WTC11 (cell line): ENCODE measurements around the gene NOP56.

Source experiments
- CREM ChIP-seq: sonication (generic); formaldehyde crosslinking; IDR thresholded peaks from 2 replicates; pipeline ENCODE4 v1.8.1; 2022; ENCODE audit warnings: mild to moderate bottlenecking, missing genetic modification reagents, moderate library complexity
- ESRRA ChIP-seq: sonication (generic); formaldehyde crosslinking; IDR thresholded peaks from 2 replicates; pipeline ENCODE4 v1.8.1; 2022; ENCODE audit warnings: mild to moderate bottlenecking, missing genetic modification reagents, borderline replicate concordance
- ETV6 ChIP-seq: sonication (generic); formaldehyde crosslinking; IDR thresholded peaks from 2 replicates; pipeline ENCODE4 v1.8.1; 2022; ENCODE audit warnings: mild to moderate bottlenecking, missing genetic modification reagents
- IRF2 ChIP-seq: sonication (generic); formaldehyde crosslinking; IDR thresholded peaks from 2 replicates; pipeline ENCODE4 v1.8.0; 2022; ENCODE audit warnings: low read depth, missing genetic modification reagents, borderline replicate concordance
- JUN ChIP-seq: sonication (generic); formaldehyde crosslinking; IDR thresholded peaks from 2 replicates; pipeline ENCODE4 v1.8.0; 2023; ENCODE audit warnings: mild to moderate bottlenecking, missing genetic modification reagents
- NR3C1 ChIP-seq: sonication (generic); formaldehyde crosslinking; conservative IDR thresholded peaks from 2 replicates; pipeline ENCODE4 v1.8.1; 2023; ENCODE audit warnings: low read depth, mild to moderate bottlenecking, missing genetic modification reagents
- TCF7 ChIP-seq: sonication (generic); formaldehyde crosslinking; IDR thresholded peaks from 2 replicates; pipeline ENCODE4 v1.8.0; 2022; ENCODE audit warnings: mild to moderate bottlenecking, low read depth, missing genetic modification reagents, moderate library complexity
- ZNF138 ChIP-seq: sonication (generic); formaldehyde crosslinking; conservative IDR thresholded peaks from 2 replicates; pipeline ENCODE4 v1.8.1; 2022; ENCODE audit warnings: mild to moderate bottlenecking, moderate library complexity, missing genetic modification reagents
- TF ChIP-seq, protein P1 (sequence below): fragments of 200-600 bp; IDR thresholded peaks from 2 replicates; pipeline ENCODE4 v1.8.0; 2022; ENCODE audit warnings: antibody characterized with exemption
- TF ChIP-seq, protein P2 (sequence below): sonication (generic); formaldehyde crosslinking; IDR thresholded peaks from 2 replicates; pipeline ENCODE4 v1.8.1; 2022; ENCODE audit warnings: low read depth, mild to moderate bottlenecking, moderate library complexity, missing genetic modification reagents, borderline replicate concordance
- TF ChIP-seq, protein P3 (sequence below): sonication (generic); formaldehyde crosslinking; IDR thresholded peaks from 2 replicates; pipeline ENCODE4 v1.8.1; 2022; ENCODE audit warnings: low read depth, missing genetic modification reagents, borderline replicate concordance
- TF ChIP-seq, protein P4 (sequence below): sonication (generic); formaldehyde crosslinking; IDR thresholded peaks from 2 replicates; pipeline ENCODE4 v1.8.0; 2022; ENCODE audit warnings: missing genetic modification reagents

DNA sequence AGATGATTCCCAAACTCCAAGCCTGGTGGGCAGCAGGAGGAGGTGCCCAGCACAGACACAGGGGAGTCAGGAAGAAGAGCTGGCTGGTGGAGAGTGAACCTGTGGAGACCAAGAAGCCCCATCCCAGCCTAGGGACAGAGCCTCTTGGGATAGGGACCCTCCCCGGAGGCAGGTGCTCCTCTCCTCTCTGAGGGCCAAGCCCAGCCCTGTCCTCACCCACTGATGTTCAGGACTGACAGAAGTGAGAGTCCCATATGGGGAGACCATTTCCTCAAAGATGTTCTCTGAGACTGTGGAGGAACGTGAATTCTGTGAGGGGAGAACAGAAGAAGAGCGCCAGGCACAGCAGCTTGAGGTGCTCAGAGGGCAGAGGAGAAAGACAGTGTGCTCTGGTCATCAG is 37.8 kb downstream of the NOP56 start:
- TF ChIP-seq, protein P1, sequence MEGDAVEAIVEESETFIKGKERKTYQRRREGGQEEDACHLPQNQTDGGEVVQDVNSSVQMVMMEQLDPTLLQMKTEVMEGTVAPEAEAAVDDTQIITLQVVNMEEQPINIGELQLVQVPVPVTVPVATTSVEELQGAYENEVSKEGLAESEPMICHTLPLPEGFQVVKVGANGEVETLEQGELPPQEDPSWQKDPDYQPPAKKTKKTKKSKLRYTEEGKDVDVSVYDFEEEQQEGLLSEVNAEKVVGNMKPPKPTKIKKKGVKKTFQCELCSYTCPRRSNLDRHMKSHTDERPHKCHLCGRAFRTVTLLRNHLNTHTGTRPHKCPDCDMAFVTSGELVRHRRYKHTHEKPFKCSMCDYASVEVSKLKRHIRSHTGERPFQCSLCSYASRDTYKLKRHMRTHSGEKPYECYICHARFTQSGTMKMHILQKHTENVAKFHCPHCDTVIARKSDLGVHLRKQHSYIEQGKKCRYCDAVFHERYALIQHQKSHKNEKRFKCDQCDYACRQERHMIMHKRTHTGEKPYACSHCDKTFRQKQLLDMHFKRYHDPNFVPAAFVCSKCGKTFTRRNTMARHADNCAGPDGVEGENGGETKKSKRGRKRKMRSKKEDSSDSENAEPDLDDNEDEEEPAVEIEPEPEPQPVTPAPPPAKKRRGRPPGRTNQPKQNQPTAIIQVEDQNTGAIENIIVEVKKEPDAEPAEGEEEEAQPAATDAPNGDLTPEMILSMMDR: no peak
- TF ChIP-seq CREM (CRISPR knock-in tag) (no peak), ESRRA (CRISPR knock-in tag) (no peak), IRF2 (CRISPR knock-in tag) (no peak), JUN (CRISPR knock-in tag) (no peak), ZNF138 (CRISPR knock-in tag) (no peak), ETV6 (CRISPR knock-in tag) (no peak), TCF7 (CRISPR knock-in tag) (no peak), NR3C1 (CRISPR knock-in tag) (no peak)
- TF ChIP-seq, protein P2, sequence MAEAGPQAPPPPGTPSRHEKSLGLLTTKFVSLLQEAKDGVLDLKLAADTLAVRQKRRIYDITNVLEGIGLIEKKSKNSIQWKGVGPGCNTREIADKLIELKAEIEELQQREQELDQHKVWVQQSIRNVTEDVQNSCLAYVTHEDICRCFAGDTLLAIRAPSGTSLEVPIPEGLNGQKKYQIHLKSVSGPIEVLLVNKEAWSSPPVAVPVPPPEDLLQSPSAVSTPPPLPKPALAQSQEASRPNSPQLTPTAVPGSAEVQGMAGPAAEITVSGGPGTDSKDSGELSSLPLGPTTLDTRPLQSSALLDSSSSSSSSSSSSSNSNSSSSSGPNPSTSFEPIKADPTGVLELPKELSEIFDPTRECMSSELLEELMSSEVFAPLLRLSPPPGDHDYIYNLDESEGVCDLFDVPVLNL (CRISPR knock-in tag): no peak
- TF ChIP-seq, protein P3, sequence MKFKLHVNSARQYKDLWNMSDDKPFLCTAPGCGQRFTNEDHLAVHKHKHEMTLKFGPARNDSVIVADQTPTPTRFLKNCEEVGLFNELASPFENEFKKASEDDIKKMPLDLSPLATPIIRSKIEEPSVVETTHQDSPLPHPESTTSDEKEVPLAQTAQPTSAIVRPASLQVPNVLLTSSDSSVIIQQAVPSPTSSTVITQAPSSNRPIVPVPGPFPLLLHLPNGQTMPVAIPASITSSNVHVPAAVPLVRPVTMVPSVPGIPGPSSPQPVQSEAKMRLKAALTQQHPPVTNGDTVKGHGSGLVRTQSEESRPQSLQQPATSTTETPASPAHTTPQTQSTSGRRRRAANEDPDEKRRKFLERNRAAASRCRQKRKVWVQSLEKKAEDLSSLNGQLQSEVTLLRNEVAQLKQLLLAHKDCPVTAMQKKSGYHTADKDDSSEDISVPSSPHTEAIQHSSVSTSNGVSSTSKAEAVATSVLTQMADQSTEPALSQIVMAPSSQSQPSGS: no peak
- TF ChIP-seq, protein P4, sequence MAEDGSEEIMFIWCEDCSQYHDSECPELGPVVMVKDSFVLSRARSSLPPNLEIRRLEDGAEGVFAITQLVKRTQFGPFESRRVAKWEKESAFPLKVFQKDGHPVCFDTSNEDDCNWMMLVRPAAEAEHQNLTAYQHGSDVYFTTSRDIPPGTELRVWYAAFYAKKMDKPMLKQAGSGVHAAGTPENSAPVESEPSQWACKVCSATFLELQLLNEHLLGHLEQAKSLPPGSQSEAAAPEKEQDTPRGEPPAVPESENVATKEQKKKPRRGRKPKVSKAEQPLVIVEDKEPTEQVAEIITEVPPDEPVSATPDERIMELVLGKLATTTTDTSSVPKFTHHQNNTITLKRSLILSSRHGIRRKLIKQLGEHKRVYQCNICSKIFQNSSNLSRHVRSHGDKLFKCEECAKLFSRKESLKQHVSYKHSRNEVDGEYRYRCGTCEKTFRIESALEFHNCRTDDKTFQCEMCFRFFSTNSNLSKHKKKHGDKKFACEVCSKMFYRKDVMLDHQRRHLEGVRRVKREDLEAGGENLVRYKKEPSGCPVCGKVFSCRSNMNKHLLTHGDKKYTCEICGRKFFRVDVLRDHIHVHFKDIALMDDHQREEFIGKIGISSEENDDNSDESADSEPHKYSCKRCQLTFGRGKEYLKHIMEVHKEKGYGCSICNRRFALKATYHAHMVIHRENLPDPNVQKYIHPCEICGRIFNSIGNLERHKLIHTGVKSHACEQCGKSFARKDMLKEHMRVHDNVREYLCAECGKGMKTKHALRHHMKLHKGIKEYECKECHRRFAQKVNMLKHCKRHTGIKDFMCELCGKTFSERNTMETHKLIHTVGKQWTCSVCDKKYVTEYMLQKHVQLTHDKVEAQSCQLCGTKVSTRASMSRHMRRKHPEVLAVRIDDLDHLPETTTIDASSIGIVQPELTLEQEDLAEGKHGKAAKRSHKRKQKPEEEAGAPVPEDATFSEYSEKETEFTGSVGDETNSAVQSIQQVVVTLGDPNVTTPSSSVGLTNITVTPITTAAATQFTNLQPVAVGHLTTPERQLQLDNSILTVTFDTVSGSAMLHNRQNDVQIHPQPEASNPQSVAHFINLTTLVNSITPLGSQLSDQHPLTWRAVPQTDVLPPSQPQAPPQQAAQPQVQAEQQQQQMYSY (CRISPR knock-in tag): no peak
